Stomach (tissue), 4 donors: Measurements from ENCODE around the gene RNASE11.

ENCODE experiments used
- CTCF ChIP-seq, 7 experiments: fragments of 450-650 bp in 4 of 7; fragments of 200-600 bp in 3 of 7; sonication (generic) in 3 of 7; IDR thresholded peaks; one replicate each; pipeline ENCODE4 v1.5.1; 2016 to 2019; ENCODE audit warnings: antibody characterized with exemption in 7 of 7, control low read depth in 2 of 7, mild to moderate bottlenecking in 1 of 7
- EP300 ChIP-seq: sonication (generic); formaldehyde crosslinking; IDR thresholded peaks from one replicate; pipeline ENCODE4 v1.6.1; 2017; ENCODE audit warnings: antibody characterized with exemption
- POLR2AphosphoS5 ChIP-seq, 3 donors: sonication (generic); formaldehyde crosslinking; IDR thresholded peaks; one replicate each; pipeline ENCODE4 v1.6.1; 2016; ENCODE audit warnings: antibody characterized with exemption in 3 of 3

- TF ChIP-seq CTCF (IDR thresholded peaks at IDR 0.05) (no peak), EP300 (no peak), POLR2AphosphoS5 (IDR thresholded peaks at IDR 0.05) (no peak)
These were observed 9.5 kb downstream of the RNASE11 start for GRCh38 chr14:20578325-20578724.
